Endothelial cell of umbilical vein (primary cell): ENCODE data around the gene KLHDC9.

Experiments used
- CTCF ChIP-seq, 2 donors: IDR thresholded peaks; 1 replicate in 1 of 2; 2 replicates in 1 of 2; pipeline ENCODE4 v1.5.1; 2011; ENCODE audit warnings: low read length in 2 of 2, mild to moderate bottlenecking in 2 of 2, moderate library complexity in 2 of 2, control low read depth in 1 of 2, inconsistent platforms in 1 of 2, low read depth in 1 of 2; ENCODE audit not compliant: insufficient read depth in 1 of 2; ENCODE audit errors: extremely low read depth in 1 of 2
- EZH2 ChIP-seq: IDR thresholded peaks from 2 replicates; pipeline ENCODE4 v1.6.1; 2012; ENCODE audit warnings: borderline replicate concordance, low read depth, mild to moderate bottlenecking, moderate library complexity, low read length, inconsistent platforms; ENCODE audit not compliant: severe bottlenecking
- JUN ChIP-seq: IDR thresholded peaks from 2 replicates; pipeline ENCODE4 v1.6.1; 2011; ENCODE audit warnings: borderline replicate concordance, low read depth; ENCODE audit not compliant: insufficient read length, insufficient read depth
- MYC ChIP-seq: IDR thresholded peaks from one replicate; pipeline ENCODE4 v1.6.1; 2011; ENCODE audit warnings: mild to moderate bottlenecking, low read depth, low read length
- POLR2A ChIP-seq: IDR thresholded peaks from 2 replicates; pipeline ENCODE4 v1.6.1; 2012; ENCODE audit warnings: low read depth, mild to moderate bottlenecking, control low read depth, low read length
- POLR2AphosphoS5 ChIP-seq: IDR thresholded peaks from 2 replicates; pipeline ENCODE4 v1.6.1; 2012; ENCODE audit warnings: low read depth, mild to moderate bottlenecking, control low read depth, low read length, moderate library complexity; ENCODE audit not compliant: insufficient read depth

GRCh38 chr1:161080441-161081405, 17.4 kb upstream of the KLHDC9 start:
- no peak for TF ChIP-seq CTCF (IDR thresholded peaks at IDR 0.05; ENCODE audit: extremely low read depth in 1 of 2, insufficient read depth in 1 of 2, low read depth in 1 of 2, low read length in 2 of 2)
- TF ChIP-seq EZH2 = no peak
- TF ChIP-seq MYC = no peak
- TF ChIP-seq POLR2AphosphoS5 = no peak
- TF ChIP-seq POLR2A = no peak
- no peak for TF ChIP-seq JUN
